Trophoblast cell (in vitro differentiated cells and primary cell): ENCODE results near the gene LRP1B.

ENCODE experiments used
- DNase-seq, 2 donors: peaks; one replicate each; pipeline ENCODE4 v3.0.0-alpha.2; 2016
- H2AFZ ChIP-seq: 2 replicates; pipeline ENCODE4 v1.6.1; 2013; ENCODE audit warnings: low read length, moderate library complexity, mild to moderate bottlenecking; ENCODE audit not compliant: insufficient read depth, poor library complexity
- H2AK5ac ChIP-seq: 2 replicates; pipeline ENCODE4 v1.6.1; 2013; ENCODE audit warnings: mild to moderate bottlenecking, low read length
- H2BK120ac ChIP-seq: 2 replicates; pipeline ENCODE4 v1.6.1; 2013; ENCODE audit warnings: low read length, mild to moderate bottlenecking, moderate library complexity; ENCODE audit not compliant: insufficient read depth, poor library complexity
- H2BK12ac ChIP-seq: 2 replicates; pipeline ENCODE4 v1.6.1; 2013; ENCODE audit warnings: mild to moderate bottlenecking, low read length, moderate library complexity
- H2BK5ac ChIP-seq: 2 replicates; pipeline ENCODE4 v1.6.1; 2013; ENCODE audit warnings: low read length, low read depth, moderate library complexity, mild to moderate bottlenecking; ENCODE audit not compliant: poor library complexity
- H3K14ac ChIP-seq: 2 replicates; pipeline ENCODE4 v1.6.1; 2013; ENCODE audit warnings: mild to moderate bottlenecking, low read length
- H3K18ac ChIP-seq: 2 replicates; pipeline ENCODE4 v1.6.1; 2013; ENCODE audit warnings: mild to moderate bottlenecking, low read length
- H3K23ac ChIP-seq: 2 replicates; pipeline ENCODE4 v1.6.1; 2013; ENCODE audit warnings: low read length
- H3K27ac ChIP-seq: 2 replicates; pipeline ENCODE4 v1.5.1; 2013; ENCODE audit warnings: low read depth, mild to moderate bottlenecking, inconsistent platforms, low read length, moderate library complexity
- H3K27me3 ChIP-seq: 2 replicates; pipeline ENCODE4 v1.6.1; 2013; ENCODE audit warnings: inconsistent platforms, mild to moderate bottlenecking, low read length, moderate library complexity; ENCODE audit not compliant: insufficient read depth
- H3K36me3 ChIP-seq, 2 experiments: 1 replicate in 1 of 2; 2 replicates in 1 of 2; pipeline ENCODE4 v1.6.1; 2013; ENCODE audit warnings: low read length in 2 of 2, mild to moderate bottlenecking in 2 of 2, moderate library complexity in 1 of 2; ENCODE audit not compliant: insufficient read depth in 2 of 2, control insufficient read depth in 1 of 2
- H3K4ac ChIP-seq: 2 replicates; pipeline ENCODE4 v1.6.1; 2013; ENCODE audit warnings: low read depth, mild to moderate bottlenecking, low read length, moderate library complexity
- H3K4me1 ChIP-seq, 2 experiments: 1 replicate in 1 of 2; 2 replicates in 1 of 2; pipeline ENCODE4 v1.6.1; 2013; ENCODE audit warnings: low read length in 2 of 2, mild to moderate bottlenecking in 2 of 2, moderate library complexity in 1 of 2; ENCODE audit not compliant: insufficient read depth in 2 of 2, control insufficient read depth in 1 of 2
- H3K4me2 ChIP-seq: 2 replicates; pipeline ENCODE4 v1.6.1; 2013; ENCODE audit warnings: inconsistent platforms, mild to moderate bottlenecking, low read length, moderate library complexity
- H3K4me3 ChIP-seq: 2 replicates; pipeline ENCODE4 v1.5.1; 2013; ENCODE audit warnings: mild to moderate bottlenecking, low read depth, low read length, inconsistent platforms
- H3K79me1 ChIP-seq: one replicate; pipeline ENCODE4 v1.6.1; 2013; ENCODE audit warnings: low read length
- H3K79me2 ChIP-seq: 2 replicates; pipeline ENCODE4 v1.6.1; 2013; ENCODE audit warnings: low read length, mild to moderate bottlenecking; ENCODE audit not compliant: control insufficient read depth, insufficient read depth, poor library complexity
- H3K9ac ChIP-seq: 2 replicates; pipeline ENCODE4 v1.6.1; 2013; ENCODE audit warnings: mild to moderate bottlenecking, low read length
- H3K9me3 ChIP-seq: 2 replicates; pipeline ENCODE4 v1.6.1; 2013; ENCODE audit warnings: low read depth, mild to moderate bottlenecking, control low read depth, inconsistent platforms, low read length; ENCODE audit not compliant: insufficient read depth
- H4K12ac ChIP-seq: 2 replicates; pipeline ENCODE4 v1.6.1; 2013; ENCODE audit warnings: low read depth, mild to moderate bottlenecking, low read length, moderate library complexity
- H4K8ac ChIP-seq: 2 replicates; pipeline ENCODE4 v1.6.1; 2013; ENCODE audit warnings: low read depth, mild to moderate bottlenecking, low read length, moderate library complexity
- H4K91ac ChIP-seq: one replicate; pipeline ENCODE4 v1.6.1; 2013; ENCODE audit warnings: low read depth, mild to moderate bottlenecking, low read length, moderate library complexity
- WGBS: extraction: QIAGEN DNeasy Blood & Tissue Kit; methylation state at CpG from one replicate; pipeline ENCODE4 v1.1.7; 2013; ENCODE audit warnings: missing lambda C conversion rate; ENCODE audit not compliant: insufficient read length, insufficient coverage; ENCODE audit errors: extremely low coverage; 5-methylcytosine and 5-hydroxymethylcytosine counted together

LRP1B gene

DNA sequence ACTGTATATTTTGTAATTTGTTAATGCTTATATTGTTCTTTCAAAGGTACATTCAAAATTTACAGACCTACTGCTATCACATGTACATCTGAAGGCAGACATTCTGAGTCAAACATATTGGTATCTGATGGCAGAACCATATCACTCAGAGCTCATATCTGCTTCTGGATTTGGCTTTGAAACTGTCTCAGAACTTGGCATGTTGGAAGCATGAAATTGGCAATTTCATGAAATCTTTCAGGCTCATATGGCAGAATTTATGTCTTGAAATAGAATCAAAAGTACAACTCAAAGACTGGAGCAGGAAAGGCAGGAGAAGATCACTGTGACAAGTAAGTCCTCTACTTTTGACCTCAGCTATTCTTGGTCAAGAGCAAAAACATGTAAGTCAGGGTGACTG is 202.3 kb downstream of the LRP1B start:
- Histone ChIP-seq H3K4me2 (no peak overlapping the region), H2BK5ac (no peak overlapping the region), H4K91ac (no peak overlapping the region), H3K14ac (no peak overlapping the region), H3K27me3 (no peaks in the 10 kb centered on the region), H3K79me1 (no peaks in the 10 kb centered on the region), H3K4me3 (no peak overlapping the region), H3K9ac (no peak overlapping the region), H3K4ac (no peak overlapping the region), H3K18ac (no peak overlapping the region), H3K27ac (no peak overlapping the region), H3K23ac (no peak overlapping the region), H4K8ac (no peak overlapping the region), H3K4me1 (no peaks in the 10 kb centered on the region), H2AK5ac (no peak overlapping the region), H2AFZ (no peak overlapping the region), H2BK12ac (no peak overlapping the region), H3K36me3 (no peaks in the 10 kb centered on the region), H4K12ac (no peak overlapping the region), H3K9me3 (no peaks in the 10 kb centered on the region), H2BK120ac (no peak overlapping the region), H3K79me2 (no peaks in the 10 kb centered on the region)
- DNase-seq, result no peak

DNA sequence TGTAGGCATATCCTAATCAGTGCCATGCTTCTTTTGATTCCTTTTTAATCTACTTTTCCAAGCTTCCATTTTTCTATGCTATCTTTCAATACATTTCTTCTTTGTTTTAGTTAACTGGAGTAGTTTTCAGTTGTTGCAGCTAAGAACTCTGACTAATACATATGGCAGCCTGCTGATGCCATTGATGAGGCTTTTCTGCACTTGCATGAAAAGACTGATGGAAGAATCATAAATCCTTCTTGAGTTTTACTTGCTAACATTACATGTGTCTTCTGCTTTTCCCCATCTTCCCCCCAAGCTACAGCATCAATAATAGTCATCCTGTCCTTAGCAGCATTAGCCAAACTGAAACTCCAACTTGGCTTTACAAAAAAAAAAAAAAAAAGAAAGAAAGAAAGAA is 203.3 kb downstream of the LRP1B start:
- Histone ChIP-seq H2BK12ac (no peak overlapping the region), H3K4ac (no peak overlapping the region), H3K36me3 (no peaks in the 10 kb centered on the region), H2AK5ac (no peak overlapping the region), H3K23ac (no peak overlapping the region), H4K8ac (no peak overlapping the region), H3K9ac (no peak overlapping the region), H3K79me1 (no peaks in the 10 kb centered on the region), H3K4me2 (no peak overlapping the region), H3K27ac (no peak overlapping the region), H2BK5ac (no peak overlapping the region), H3K4me3 (no peak overlapping the region), H3K14ac (no peak overlapping the region), H2BK120ac (no peak overlapping the region), H2AFZ (no peak overlapping the region), H3K4me1 (no peaks in the 10 kb centered on the region), H3K9me3 (no peaks in the 10 kb centered on the region), H4K91ac (no peak overlapping the region), H3K18ac (no peak overlapping the region), H3K79me2 (no peaks in the 10 kb centered on the region), H4K12ac (no peak overlapping the region), H3K27me3 (no peaks in the 10 kb centered on the region)
- DNase-seq, result no peak

- Histone ChIP-seq H2AFZ (no peak overlapping the region), H3K27me3 (no peaks in the 10 kb centered on the region), H2AK5ac (no peak overlapping the region), H4K12ac (no peak overlapping the region), H3K36me3 (no peaks in the 10 kb centered on the region), H3K4ac (no peak overlapping the region), H2BK12ac (no peak overlapping the region), H3K14ac (no peak overlapping the region), H2BK120ac (no peak overlapping the region), H4K8ac (no peak overlapping the region), H3K79me1 (no peaks in the 10 kb centered on the region), H3K23ac (no peak overlapping the region), H3K27ac (no peak overlapping the region), H3K9me3 (no peaks in the 10 kb centered on the region), H3K9ac (no peak overlapping the region), H3K4me2 (no peak overlapping the region), H3K4me1 (no peaks in the 10 kb centered on the region), H2BK5ac (no peak overlapping the region), H3K79me2 (no peaks in the 10 kb centered on the region), H4K91ac (no peak overlapping the region), H3K18ac (no peak overlapping the region), H3K4me3 (no peak overlapping the region)
- no CpG with 5 or more reads among the region's 1 CpG for WGBS
- no peak for DNase-seq
Observed at GRCh38 chr2:141925511-141925910, 205.3 kb downstream of the LRP1B start.

GRCh38 chr2:141923657-141924056 is 207.2 kb downstream of the LRP1B start:
- Histone ChIP-seq H4K12ac (no peak overlapping the region), H3K79me1 (no peaks in the 10 kb centered on the region), H2BK120ac (no peak overlapping the region)

More at GRCh38 chr2:141923657-141924056, 207.2 kb downstream of the LRP1B start:
- Histone ChIP-seq H3K79me2 (no peaks in the 10 kb centered on the region), H3K23ac (no peak overlapping the region), H3K14ac (no peak overlapping the region), H2AK5ac (no peak overlapping the region), H2BK12ac (no peak overlapping the region), H3K9me3 (no peaks in the 10 kb centered on the region), H3K4ac (no peak overlapping the region), H3K27ac (no peak overlapping the region), H3K18ac (no peak overlapping the region), H3K9ac (no peak overlapping the region), H4K91ac (no peak overlapping the region), H2BK5ac (no peak overlapping the region), H3K36me3 (no peaks in the 10 kb centered on the region), H3K4me3 (no peak overlapping the region), H3K4me1 (no peaks in the 10 kb centered on the region), H4K8ac (no peak overlapping the region), H3K4me2 (no peak overlapping the region), H2AFZ (no peak overlapping the region), H3K27me3 (no peaks in the 10 kb centered on the region)
- no CpG with 5 or more reads among the region's 1 CpG for WGBS
- DNase-seq, result no peak
